Thyroid gland (tissue), 4 donors: Measurements from ENCODE around the gene RFX3.

Experiments
- POLR2A ChIP-seq, 2 donors: fragments of 450-650 bp; IDR thresholded peaks; one replicate each; pipeline ENCODE4 v1.6.1; 2017; ENCODE audit warnings: antibody characterized with exemption in 2 of 2, mild to moderate bottlenecking in 2 of 2, moderate library complexity in 1 of 2
- TF ChIP-seq, protein P1 (sequence below), 6 experiments: fragments of 200-600 bp in 3 of 6; fragments of 450-650 bp in 3 of 6; sonication (generic) in 3 of 6; IDR thresholded peaks; one replicate each; pipeline ENCODE4 v1.5.1; 2016 to 2019; ENCODE audit warnings: antibody characterized with exemption in 6 of 6, mild to moderate bottlenecking in 2 of 6, inconsistent platforms in 1 of 6, moderate library complexity in 1 of 6

DNA sequence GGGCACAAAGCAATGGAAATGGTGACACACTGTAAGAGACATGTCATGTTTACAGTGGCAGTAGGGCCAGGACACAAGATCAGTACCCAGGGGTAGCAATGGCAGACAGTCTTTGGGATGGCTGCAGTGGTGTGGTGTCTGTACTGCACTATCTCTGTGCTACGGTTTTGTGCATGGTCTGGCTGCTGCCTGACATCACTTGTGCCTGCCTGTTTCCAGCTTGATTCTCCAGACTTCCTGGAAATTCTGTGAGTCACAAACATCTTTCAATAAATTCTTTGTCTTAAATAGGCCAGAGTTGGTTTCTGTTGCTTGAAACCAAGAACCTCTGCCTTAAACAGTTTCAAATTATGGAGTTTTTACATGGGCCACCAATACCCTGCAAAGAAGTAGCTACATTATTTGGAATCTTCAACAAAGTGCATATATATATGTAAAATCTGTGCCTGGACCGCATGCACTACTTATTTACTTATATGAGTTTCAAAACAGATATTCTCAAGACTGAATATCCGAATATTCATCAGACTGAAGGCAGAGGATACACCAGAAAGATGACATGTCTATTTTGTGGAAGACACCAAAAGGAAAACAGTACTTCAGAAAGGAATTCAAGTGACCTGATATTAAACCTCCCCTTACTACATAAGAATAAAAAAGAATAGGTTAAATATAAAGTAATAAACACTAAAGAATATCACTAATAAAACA, 188.1 kb downstream of the RFX3 start:
- TF ChIP-seq, protein P1, sequence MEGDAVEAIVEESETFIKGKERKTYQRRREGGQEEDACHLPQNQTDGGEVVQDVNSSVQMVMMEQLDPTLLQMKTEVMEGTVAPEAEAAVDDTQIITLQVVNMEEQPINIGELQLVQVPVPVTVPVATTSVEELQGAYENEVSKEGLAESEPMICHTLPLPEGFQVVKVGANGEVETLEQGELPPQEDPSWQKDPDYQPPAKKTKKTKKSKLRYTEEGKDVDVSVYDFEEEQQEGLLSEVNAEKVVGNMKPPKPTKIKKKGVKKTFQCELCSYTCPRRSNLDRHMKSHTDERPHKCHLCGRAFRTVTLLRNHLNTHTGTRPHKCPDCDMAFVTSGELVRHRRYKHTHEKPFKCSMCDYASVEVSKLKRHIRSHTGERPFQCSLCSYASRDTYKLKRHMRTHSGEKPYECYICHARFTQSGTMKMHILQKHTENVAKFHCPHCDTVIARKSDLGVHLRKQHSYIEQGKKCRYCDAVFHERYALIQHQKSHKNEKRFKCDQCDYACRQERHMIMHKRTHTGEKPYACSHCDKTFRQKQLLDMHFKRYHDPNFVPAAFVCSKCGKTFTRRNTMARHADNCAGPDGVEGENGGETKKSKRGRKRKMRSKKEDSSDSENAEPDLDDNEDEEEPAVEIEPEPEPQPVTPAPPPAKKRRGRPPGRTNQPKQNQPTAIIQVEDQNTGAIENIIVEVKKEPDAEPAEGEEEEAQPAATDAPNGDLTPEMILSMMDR (IDR thresholded peaks at IDR 0.05) = no peak
- TF ChIP-seq POLR2A (IDR thresholded peaks at IDR 0.05) = no peak
